HepG2 (cell line): Measurements from ENCODE around the gene CKAP5.

ENCODE experiments used
- EED ChIP-seq: sonication (generic); formaldehyde crosslinking; IDR thresholded peaks from 2 replicates; pipeline ENCODE4 v1.5.0; 2020; ENCODE audit warnings: mild to moderate bottlenecking, missing genetic modification reagents
- EZH2 ChIP-seq: conservative IDR thresholded peaks from 2 replicates; pipeline ENCODE4 v1.6.1; 2012; ENCODE audit warnings: mild to moderate bottlenecking, low read depth, low read length, moderate library complexity
- ZNF101 ChIP-seq: sonication (generic); formaldehyde crosslinking; IDR thresholded peaks from 2 replicates; pipeline ENCODE4 v1.4.0; 2020; ENCODE audit warnings: mild to moderate bottlenecking, low read depth, missing genetic modification reagents, borderline replicate concordance
- ZNF777 ChIP-seq: sonication (generic); formaldehyde crosslinking; IDR thresholded peaks from 2 replicates; pipeline ENCODE4 v1.4.0; 2020; ENCODE audit warnings: missing genetic modification reagents
- ZNF792 ChIP-seq: IDR thresholded peaks from 2 replicates; pipeline ENCODE4 v1.6.1; 2016

- no peak for TF ChIP-seq EED (CRISPR knock-in tag)
- TF ChIP-seq ZNF101 (CRISPR knock-in tag) = no peak
- no peak for TF ChIP-seq ZNF792 (CRISPR knock-in tag)
- TF ChIP-seq ZNF777 (CRISPR knock-in tag) = no peak
- no peak for TF ChIP-seq EZH2
These were observed 116.7 kb downstream of the CKAP5 start for GRCh38 chr11:46729110-46730027.
